ENCODE measurements around the gene PXYLP1. TPM values are rescaled to one million over a fixed set of nuclear protein-coding genes. Genes with fewer than 3 reads are reported as not detected.

PXYLP1 gene
- total RNA-seq, 1 experiment from 2014 or later = 16.3 TPM

DNA sequence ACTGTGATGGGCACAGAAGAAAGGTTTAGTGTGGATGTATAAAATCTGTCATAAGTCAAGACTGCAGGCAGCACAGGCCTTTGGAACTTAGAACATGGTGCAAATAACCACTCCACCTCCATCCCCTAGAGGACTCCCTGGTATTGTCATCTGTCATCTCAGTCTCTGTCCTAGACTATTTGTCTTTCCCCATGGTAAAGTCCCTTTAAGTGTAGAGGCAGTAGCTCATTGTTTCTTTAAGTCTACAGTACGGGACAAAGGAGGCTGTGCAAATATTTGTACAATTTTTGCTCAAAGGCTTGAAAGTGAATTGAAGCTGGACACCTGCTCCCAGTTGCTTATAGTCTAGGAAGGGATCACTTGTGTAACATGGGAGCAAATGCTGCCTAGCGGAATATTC is 3.2 kb upstream of the PXYLP1 start:
- Mint-ChIP-seq H3K27ac (ENCODE audit: unreplicated experiment) (no peak overlapping the region), H3K9me3 (ENCODE audit: low read depth, unreplicated experiment) (peaks cover 4% of the 10 kb centered on the region), H3K27me3 (ENCODE audit: unreplicated experiment) (peaks cover 37% of the 10 kb centered on the region), H3K4me1 (ENCODE audit: low read depth, unreplicated experiment) (peaks cover 24% of the 10 kb centered on the region), H3K4me3 (ENCODE audit: low read depth, unreplicated experiment) (no peak overlapping the region), H3K36me3 (ENCODE audit: insufficient read depth, unreplicated experiment) (peaks cover 25% of the 10 kb centered on the region)
- intact Hi-C loops (cut with micrococcal nuclease; ENCODE audit: unreplicated experiment) = no loop called here
- CTCF ChIA-PET = interaction anchor here (1.0 kb wide), 1 partner anchor 33 kb away, joined by 3 read pairs; no protein-coding TSS in a partner anchor
- no peak for DNase-seq
- TF ChIP-seq, protein P1, sequence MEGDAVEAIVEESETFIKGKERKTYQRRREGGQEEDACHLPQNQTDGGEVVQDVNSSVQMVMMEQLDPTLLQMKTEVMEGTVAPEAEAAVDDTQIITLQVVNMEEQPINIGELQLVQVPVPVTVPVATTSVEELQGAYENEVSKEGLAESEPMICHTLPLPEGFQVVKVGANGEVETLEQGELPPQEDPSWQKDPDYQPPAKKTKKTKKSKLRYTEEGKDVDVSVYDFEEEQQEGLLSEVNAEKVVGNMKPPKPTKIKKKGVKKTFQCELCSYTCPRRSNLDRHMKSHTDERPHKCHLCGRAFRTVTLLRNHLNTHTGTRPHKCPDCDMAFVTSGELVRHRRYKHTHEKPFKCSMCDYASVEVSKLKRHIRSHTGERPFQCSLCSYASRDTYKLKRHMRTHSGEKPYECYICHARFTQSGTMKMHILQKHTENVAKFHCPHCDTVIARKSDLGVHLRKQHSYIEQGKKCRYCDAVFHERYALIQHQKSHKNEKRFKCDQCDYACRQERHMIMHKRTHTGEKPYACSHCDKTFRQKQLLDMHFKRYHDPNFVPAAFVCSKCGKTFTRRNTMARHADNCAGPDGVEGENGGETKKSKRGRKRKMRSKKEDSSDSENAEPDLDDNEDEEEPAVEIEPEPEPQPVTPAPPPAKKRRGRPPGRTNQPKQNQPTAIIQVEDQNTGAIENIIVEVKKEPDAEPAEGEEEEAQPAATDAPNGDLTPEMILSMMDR (IDR thresholded peaks at IDR 0.05; ENCODE audit: unreplicated experiment) = no peak
- no TSS peak for BruUV-seq (replicated peaks)

- Mint-ChIP-seq H3K9me3 (ENCODE audit: low read depth, unreplicated experiment) (no peaks in the 10 kb centered on the region), H3K36me3 (ENCODE audit: insufficient read depth, unreplicated experiment) (peaks cover 25% of the 10 kb centered on the region), H3K27ac (ENCODE audit: unreplicated experiment) (no peak overlapping the region), H3K27me3 (ENCODE audit: unreplicated experiment) (peaks cover 37% of the 10 kb centered on the region), H3K4me1 (ENCODE audit: low read depth, unreplicated experiment) (peaks cover 24% of the 10 kb centered on the region), H3K4me3 (ENCODE audit: low read depth, unreplicated experiment) (no peak overlapping the region)
- TF ChIP-seq, protein P1 (IDR thresholded peaks at IDR 0.05; ENCODE audit: unreplicated experiment) = no peak
- intact Hi-C loops (cut with micrococcal nuclease; ENCODE audit: unreplicated experiment) = no loop called here
- BruUV-seq (replicated peaks) = no TSS peak
- no peak for DNase-seq
- CTCF ChIA-PET = no interaction called here
These were observed 2.5 kb upstream of the PXYLP1 start for GRCh38 chr3:141229132-141229531.

DNA sequence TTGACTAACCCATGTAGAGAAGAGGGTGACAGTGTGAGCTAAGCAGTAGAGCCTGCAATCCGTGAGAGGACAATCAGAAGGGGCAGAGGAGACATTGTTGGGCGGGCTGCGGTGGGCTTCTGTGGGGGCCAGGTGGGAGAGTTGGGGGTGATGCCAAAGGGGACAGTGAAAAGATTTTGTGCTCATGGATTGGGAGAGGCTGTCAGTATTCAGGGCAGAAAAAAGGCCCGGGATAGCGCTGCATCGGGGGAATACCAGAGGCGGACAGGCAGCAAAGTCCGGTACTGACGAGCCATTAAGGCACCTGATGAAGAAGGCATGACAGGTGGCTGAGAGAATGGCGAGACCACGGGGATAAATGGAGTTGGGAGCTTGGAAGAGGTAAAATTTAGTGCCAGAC is 1.3 kb upstream of the PXYLP1 start:
- CTCF ChIA-PET = no interaction called here
- Mint-ChIP-seq H3K27ac (ENCODE audit: unreplicated experiment) (peak overlapping the region; percentile 1), H3K4me3 (ENCODE audit: low read depth, unreplicated experiment) (peak overlapping the region; percentile 82), H3K27me3 (ENCODE audit: unreplicated experiment) (peaks cover 37% of the 10 kb centered on the region), H3K4me1 (ENCODE audit: low read depth, unreplicated experiment) (peaks cover 28% of the 10 kb centered on the region), H3K36me3 (ENCODE audit: insufficient read depth, unreplicated experiment) (peaks cover 25% of the 10 kb centered on the region), H3K9me3 (ENCODE audit: low read depth, unreplicated experiment) (no peaks in the 10 kb centered on the region)
- intact Hi-C loops (cut with micrococcal nuclease; ENCODE audit: unreplicated experiment) = no loop called here
- TF ChIP-seq, protein P1 (IDR thresholded peaks at IDR 0.05; ENCODE audit: unreplicated experiment) = no peak
- no TSS peak for BruUV-seq (replicated peaks)
- no peak for DNase-seq

- TF ChIP-seq, protein P1 (IDR thresholded peaks at IDR 0.05; ENCODE audit: unreplicated experiment) = no peak
- H3K36me3 Mint-ChIP-seq (ENCODE audit: insufficient read depth, unreplicated experiment) = peaks cover 25% of the 10 kb centered on the region
- DNase-seq = peak; percentile 77
- H3K27ac Mint-ChIP-seq (ENCODE audit: unreplicated experiment) = no peak overlapping the region
- intact Hi-C loops (cut with micrococcal nuclease; ENCODE audit: unreplicated experiment) = loop anchor here (1.0 kb wide), 1 partner anchor 47 kb away; no protein-coding TSS in a partner anchor
- BruUV-seq (replicated peaks) = no TSS peak
- no peaks in the 10 kb centered on the region for H3K9me3 Mint-ChIP-seq (ENCODE audit: low read depth, unreplicated experiment)
- CTCF ChIA-PET = interaction anchor here (0.6 to 2.2 kb wide), 30 partner anchors 9 to 1687 kb away, joined by 3 to 19 read pairs (median 4); no protein-coding TSS in a partner anchor
- H3K4me3 Mint-ChIP-seq (ENCODE audit: low read depth, unreplicated experiment) = peak overlapping the region; percentile 82
- peaks cover 23% of the 10 kb centered on the region for H3K27me3 Mint-ChIP-seq (ENCODE audit: unreplicated experiment)
- peaks cover 36% of the 10 kb centered on the region for H3K4me1 Mint-ChIP-seq (ENCODE audit: low read depth, unreplicated experiment)
These were observed 563 bp downstream of the PXYLP1 start for GRCh38 chr3:141231952-141232823.
